Epithelial cell of prostate (primary cell): ENCODE measurements around the gene MRTFA.
A peak's percentile ranks its signal among the peaks of the same experiment; 100 is the strongest.

Experiments used
- DNase-seq: peaks from one replicate; pipeline ENCODE4 v3.0.0-alpha.2; 2011; ENCODE audit warnings: low read depth, low spot score
- H3K27ac ChIP-seq: fragments of 450-650 bp; 2 replicates; pipeline ENCODE4 v1.5.1; 2017; ENCODE audit warnings: mild to moderate bottlenecking

MRTFA gene

DNA sequence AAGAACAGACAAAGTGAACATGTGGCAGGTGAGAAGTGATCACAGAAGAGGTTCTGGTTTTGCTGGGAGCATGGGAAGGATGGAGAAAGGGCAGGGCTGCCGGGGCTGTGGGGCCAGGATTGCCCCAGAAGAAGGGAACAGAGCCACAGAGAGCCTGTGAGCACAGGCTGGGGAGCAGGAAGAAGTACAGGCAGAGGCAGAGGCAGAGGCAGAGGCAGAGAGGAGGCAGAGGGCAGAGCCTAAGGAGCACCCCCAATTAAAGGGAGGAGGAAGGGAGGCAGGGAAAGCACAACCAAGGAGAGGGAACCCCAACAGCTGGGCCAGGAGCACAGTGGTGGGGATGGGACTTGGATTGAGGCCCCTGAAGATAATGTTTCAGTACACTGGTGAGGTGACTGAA, 214.6 kb downstream of the MRTFA start:
- no peak for DNase-seq
- no peak overlapping the region for H3K27ac ChIP-seq

- DNase-seq, result no peak
- no peak overlapping the region for H3K27ac ChIP-seq
Observed at GRCh38 chr22:40421082-40421350, 215.5 kb downstream of the MRTFA start.

DNA sequence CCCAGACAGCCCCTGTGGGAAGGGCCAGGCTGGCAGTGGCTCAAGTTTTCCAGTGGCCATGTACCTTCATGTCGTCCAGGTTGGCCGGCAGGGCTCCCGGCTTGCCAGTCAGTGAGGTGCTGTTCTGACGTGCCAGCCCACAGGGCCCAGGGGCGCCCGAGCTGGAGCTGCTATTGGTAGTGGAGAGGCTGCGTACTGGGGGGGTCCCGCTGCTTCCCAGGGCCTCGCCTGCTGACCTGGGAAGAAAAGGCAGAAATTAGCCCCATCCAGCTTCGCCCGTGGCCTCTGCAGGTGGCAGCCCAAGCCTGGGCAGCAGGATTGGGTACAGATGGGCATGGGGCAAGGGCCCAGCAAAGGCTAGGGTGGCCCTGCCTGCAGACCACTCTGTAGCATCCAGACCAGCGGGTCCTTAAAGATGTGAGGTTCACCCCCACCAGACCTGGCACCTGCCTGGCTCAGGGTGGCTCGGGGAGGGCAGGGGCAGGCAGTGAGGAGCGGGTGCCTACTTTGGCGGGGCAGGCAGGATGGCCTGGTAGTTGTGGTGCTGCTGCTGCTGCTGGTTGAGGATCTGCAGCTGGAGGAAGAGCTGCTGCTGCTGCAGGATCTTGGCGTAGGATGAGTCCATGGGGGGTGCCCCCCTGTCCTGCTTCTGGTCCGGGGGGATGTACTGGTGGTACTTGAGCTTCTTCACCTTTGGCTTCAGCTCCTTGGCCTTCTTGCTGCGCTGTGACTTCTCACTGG, 216.0 kb downstream of the MRTFA start:
- DNase-seq, result no peak

GRCh38 chr22:40419718-40420117, 216.8 kb downstream of the MRTFA start:
- DNase-seq, result no peak

More for the DNA sequence above, 216.0 kb downstream of the MRTFA start:
- no peak overlapping the region for H3K27ac ChIP-seq

GRCh38 chr22:40418366-40419201, 217.9 kb downstream of the MRTFA start:
- DNase-seq, result no peak
- H3K27ac ChIP-seq, result no peak overlapping the region

More at GRCh38 chr22:40419718-40420117, 216.8 kb downstream of the MRTFA start:
- no peak overlapping the region for H3K27ac ChIP-seq

- no peak overlapping the region for H3K27ac ChIP-seq
- no peak for DNase-seq
Observed at GRCh38 chr22:40417881-40418280, 218.6 kb downstream of the MRTFA start.

- H3K27ac ChIP-seq, result no peak overlapping the region
- no peak for DNase-seq
Observed at GRCh38 chr22:40417041-40417440, 219.5 kb downstream of the MRTFA start.

- no peak overlapping the region for H3K27ac ChIP-seq
Observed at GRCh38 chr22:40416636-40417035, 219.9 kb downstream of the MRTFA start.

GRCh38 chr22:40416267-40416570, 220.3 kb downstream of the MRTFA start:
- no peak for DNase-seq
- no peak overlapping the region for H3K27ac ChIP-seq

More at GRCh38 chr22:40416636-40417035, 219.9 kb downstream of the MRTFA start:
- DNase-seq, result no peak

GRCh38 chr22:40415531-40416266, 220.8 kb downstream of the MRTFA start:
- H3K27ac ChIP-seq, result no peak overlapping the region
- DNase-seq, result no peak

- DNase-seq, result no peak
- H3K27ac ChIP-seq, result peak overlapping the region; percentile 11
Observed at GRCh38 chr22:40414838-40415505, 221.5 kb downstream of the MRTFA start.

- DNase-seq, result no peak
- H3K27ac ChIP-seq, result peak overlapping the region; percentile 11
Observed at GRCh38 chr22:40414311-40414710, 222.2 kb downstream of the MRTFA start.

GRCh38 chr22:40413873-40414272, 222.6 kb downstream of the MRTFA start:
- no peak for DNase-seq
- peak overlapping the region; percentile 11 for H3K27ac ChIP-seq

GRCh38 chr22:40412441-40412840, 224.1 kb downstream of the MRTFA start:
- DNase-seq, result no peak
- no peak overlapping the region for H3K27ac ChIP-seq

- H3K27ac ChIP-seq, result no peak overlapping the region
- DNase-seq, result no peak
Observed at GRCh38 chr22:40411506-40411861, 225.0 kb downstream of the MRTFA start.

DNA sequence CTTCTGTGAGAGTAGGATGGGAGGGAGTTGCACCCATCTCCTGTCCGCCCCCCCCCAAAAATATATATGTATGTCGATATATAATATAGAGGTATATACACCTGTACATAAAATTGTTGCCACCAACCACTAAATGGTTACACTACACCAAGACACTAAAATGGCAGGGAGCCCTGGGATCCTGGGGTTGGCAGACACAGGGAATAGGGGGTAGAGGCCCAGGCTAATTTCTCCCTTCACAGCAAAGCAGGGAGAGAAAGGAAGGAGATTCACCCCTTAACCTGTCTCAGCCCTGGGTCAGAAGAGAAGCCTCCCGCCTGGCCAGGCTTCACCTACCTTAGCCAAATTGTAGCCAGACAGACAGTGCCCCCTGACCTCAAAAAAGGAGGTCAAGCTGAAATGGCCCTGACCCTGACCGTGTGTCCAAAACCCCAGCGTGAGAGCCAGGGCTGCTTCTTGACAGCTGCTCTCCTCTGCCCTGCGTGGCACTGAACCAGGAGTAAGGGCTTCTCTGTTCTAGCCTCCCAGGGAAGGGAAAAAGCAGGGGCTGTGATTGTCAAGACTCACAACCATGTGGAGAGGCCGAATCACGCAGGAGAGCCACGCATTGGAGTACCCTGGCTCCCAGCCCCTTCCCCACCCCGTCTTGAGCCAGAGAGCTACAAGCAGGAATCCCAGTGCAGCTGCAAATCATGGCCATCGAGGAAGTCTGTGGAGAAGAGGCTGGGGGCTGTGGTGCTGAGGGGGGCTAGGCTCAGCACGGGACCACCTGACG, 225.6 kb downstream of the MRTFA start:
- no peak for DNase-seq
- H3K27ac ChIP-seq, result no peak overlapping the region

DNA sequence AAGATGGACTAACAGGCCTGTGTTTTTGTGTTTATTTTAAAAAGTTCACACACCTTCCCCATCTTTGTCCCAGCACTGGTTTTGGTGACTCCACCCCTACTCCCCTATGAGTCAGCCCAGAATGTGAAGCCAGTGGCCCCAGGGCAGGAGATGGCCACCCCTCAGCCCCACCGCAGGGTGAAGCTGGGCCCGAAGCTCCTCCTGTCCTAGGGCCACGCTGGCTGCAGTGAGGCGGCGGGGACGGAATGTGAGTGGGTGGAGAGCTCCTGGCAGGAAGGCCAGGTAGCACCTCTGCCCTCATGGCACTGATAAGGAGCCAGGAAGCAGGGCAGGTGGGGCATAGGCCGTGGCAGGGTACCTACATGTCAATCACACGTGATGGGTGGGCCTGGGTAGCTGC, 226.2 kb downstream of the MRTFA start:
- DNase-seq, result no peak

DNA sequence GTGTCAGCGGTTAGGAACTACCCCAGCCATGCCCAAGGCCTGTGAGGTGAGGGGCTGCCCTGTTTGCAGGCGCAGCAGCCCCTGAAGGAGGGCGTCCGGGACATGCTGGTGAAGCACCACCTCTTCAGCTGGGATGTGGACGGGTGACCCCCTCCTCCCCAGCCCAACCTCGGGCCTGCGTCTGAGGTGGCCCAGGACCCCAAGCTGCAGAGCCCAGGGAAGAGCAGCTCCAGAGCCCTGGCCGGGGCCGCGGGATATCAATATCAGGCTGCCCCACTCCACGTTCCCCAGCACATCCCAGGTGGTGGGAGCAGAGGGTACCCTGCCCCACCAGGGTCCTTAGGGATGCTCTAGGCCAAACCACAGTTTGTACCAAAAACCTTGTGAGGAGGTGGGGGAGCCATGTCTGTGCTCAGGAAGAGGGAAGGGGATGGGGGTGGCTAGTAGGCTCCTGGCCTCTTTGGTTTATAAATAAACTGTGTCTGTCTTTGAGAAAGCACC, 226.9 kb downstream of the MRTFA start:
- no peak overlapping the region for H3K27ac ChIP-seq
- no peak for DNase-seq

More for the DNA sequence above, 226.2 kb downstream of the MRTFA start:
- no peak overlapping the region for H3K27ac ChIP-seq

DNA sequence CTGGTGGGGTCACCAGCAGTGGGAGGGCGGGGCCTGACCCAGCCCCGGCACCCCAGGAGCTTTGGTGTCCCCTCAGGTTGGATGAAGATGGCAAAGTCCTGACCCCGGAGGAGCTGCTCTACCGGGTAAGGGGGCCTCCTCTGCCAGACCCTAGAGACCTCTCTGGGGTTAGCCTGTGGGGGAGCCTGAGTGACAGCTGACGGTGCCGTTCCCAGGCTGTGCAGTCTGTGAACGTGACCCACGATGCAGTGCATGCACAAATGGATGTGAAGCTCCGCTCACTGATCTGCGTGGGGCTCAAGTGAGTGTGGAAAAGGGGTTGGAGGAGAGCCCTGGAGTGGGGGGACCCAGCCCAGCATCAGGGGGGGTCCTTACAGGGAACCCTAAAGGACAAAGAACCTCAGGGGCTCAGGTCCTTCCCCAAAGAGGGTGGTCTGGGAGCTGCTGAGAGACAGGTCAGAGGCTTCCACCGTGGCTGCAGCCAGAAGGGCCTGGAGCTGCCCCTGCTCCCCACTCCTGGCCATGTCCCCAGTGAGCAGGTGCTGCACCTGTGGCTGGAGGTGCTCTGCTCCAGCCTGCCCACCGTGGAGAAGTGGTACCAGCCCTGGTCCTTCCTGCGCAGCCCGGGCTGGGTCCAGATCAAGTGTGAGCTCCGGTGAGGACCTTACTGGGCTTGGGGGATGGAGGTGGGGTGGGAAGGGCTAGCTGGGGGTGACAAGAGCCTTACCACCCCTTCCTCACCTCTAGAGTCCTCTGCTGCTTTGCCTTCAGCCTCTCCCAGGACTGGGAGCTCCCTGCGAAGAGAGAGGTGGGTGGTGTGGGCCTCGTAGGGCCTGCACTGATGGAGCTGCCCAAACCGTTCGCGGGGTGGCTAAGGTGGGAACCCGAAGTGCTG, 227.6 kb downstream of the MRTFA start:
- no peak for DNase-seq
- no peak overlapping the region for H3K27ac ChIP-seq
